AG09309 (cell line): ENCODE data around the gene NLRC3.
A peak's percentile ranks its signal among the peaks of the same experiment; 100 is the strongest.

Experiments used
- DNase-seq: peaks from one replicate; pipeline ENCODE4 v3.0.0-alpha.2; 2010; ENCODE audit warnings: low read depth
- H3K4me3 ChIP-seq: 2 replicates; pipeline ENCODE4 v1.5.1; 2011; ENCODE audit warnings: mild to moderate bottlenecking, low read depth, low read length, moderate library complexity; ENCODE audit not compliant: control insufficient read depth
- CTCF ChIP-seq: IDR thresholded peaks from 2 replicates; pipeline ENCODE4 v1.5.1; 2011; ENCODE audit warnings: mild to moderate bottlenecking, low read depth, low read length, inconsistent platforms; ENCODE audit not compliant: insufficient read depth, control insufficient read depth; ENCODE audit errors: missing control alignments

The NLRC3 gene

GRCh38 chr16:3523281-3523680 is 53.9 kb downstream of the NLRC3 start:
- H3K4me3 ChIP-seq = no peak overlapping the region
- TF ChIP-seq CTCF = no peak
- DNase-seq = no peak

- DNase-seq = no peak
- TF ChIP-seq CTCF = no peak
- no peak overlapping the region for H3K4me3 ChIP-seq
These were observed 56.4 kb downstream of the NLRC3 start for GRCh38 chr16:3520841-3521240.

GRCh38 chr16:3520413-3520812 is 56.8 kb downstream of the NLRC3 start:
- DNase-seq = peak; percentile 86
- H3K4me3 ChIP-seq = no peak overlapping the region
- TF ChIP-seq CTCF = no peak

GRCh38 chr16:3519581-3519980 is 57.6 kb downstream of the NLRC3 start:
- DNase-seq = no peak
- H3K4me3 ChIP-seq = no peak overlapping the region
- TF ChIP-seq CTCF = no peak

GRCh38 chr16:3518986-3519348 is 58.2 kb downstream of the NLRC3 start:
- no peak overlapping the region for H3K4me3 ChIP-seq
- no peak for TF ChIP-seq CTCF
- DNase-seq = no peak

- no peak for TF ChIP-seq CTCF
- no peak for DNase-seq
These were observed 58.8 kb downstream of the NLRC3 start for GRCh38 chr16:3518292-3518985.

More at GRCh38 chr16:3518292-3518985, 58.8 kb downstream of the NLRC3 start:
- no peak overlapping the region for H3K4me3 ChIP-seq
